HL-60 (cell line): ENCODE measurements around the gene EXOC4.

ENCODE experiments used
- DNase-seq, 2 experiments: peaks; one replicate each; pipeline ENCODE4 v3.0.0-alpha.2; 2010 to 2020; ENCODE audit warnings: low read depth in 1 of 2, low spot score in 1 of 2
- H3K27ac ChIP-seq: fragments of 250-450 bp; sonication (Bioruptor Pico); replicated peaks from 2 replicates; pipeline ENCODE4 v1.5.1; 2020; ENCODE audit warnings: mild to moderate bottlenecking, moderate library complexity
- H3K27me3 ChIP-seq: fragments of 250-450 bp; sonication (Bioruptor Pico); 2 replicates; pipeline ENCODE4 v1.5.1; 2021; ENCODE audit warnings: mild to moderate bottlenecking, moderate library complexity; ENCODE audit not compliant: insufficient read depth, poor library complexity, severe bottlenecking
- H3K4me3 ChIP-seq: replicated peaks from 2 replicates; pipeline ENCODE4 v1.5.1; 2011; ENCODE audit warnings: mild to moderate bottlenecking, control low read depth, low read length; ENCODE audit not compliant: insufficient read depth
- CTCF ChIP-seq: IDR thresholded peaks from one replicate; pipeline ENCODE4 v1.5.1; 2011; ENCODE audit warnings: low read length, control low read depth, inconsistent platforms; ENCODE audit not compliant: insufficient read depth
- GABPA ChIP-seq: IDR thresholded peaks from 2 replicates; pipeline ENCODE4 v1.6.1; 2012; ENCODE audit warnings: low read depth
- POLR2AphosphoS5 ChIP-seq: IDR thresholded peaks from 2 replicates; pipeline ENCODE4 v1.6.1; 2012; ENCODE audit warnings: low read depth
- REST ChIP-seq: IDR thresholded peaks from 2 replicates; pipeline ENCODE4 v1.6.1; 2012; ENCODE audit warnings: low read depth; ENCODE audit not compliant: insufficient replicate concordance
- SPI1 ChIP-seq: IDR thresholded peaks from 2 replicates; pipeline ENCODE4 v1.6.1; 2012; ENCODE audit warnings: low read depth, mild to moderate bottlenecking, borderline replicate concordance

Gene EXOC4

GRCh38 chr7:133542209-133542780, 289.4 kb downstream of the EXOC4 start:
- Histone ChIP-seq H3K4me3 (no peak overlapping the region), H3K27ac (no peak overlapping the region), H3K27me3 (no peaks in the 10 kb centered on the region)
- DNase-seq = no peak
- no peak for TF ChIP-seq CTCF
- TF ChIP-seq REST = no peak

- H3K27me3 ChIP-seq = no peaks in the 10 kb centered on the region
- H3K4me3 ChIP-seq = no peak overlapping the region
- DNase-seq = no peak
- TF ChIP-seq REST (no peak), SPI1 (no peak), GABPA (no peak), POLR2AphosphoS5 (no peak), CTCF (no peak)
- no peak overlapping the region for H3K27ac ChIP-seq
These were observed 290.8 kb downstream of the EXOC4 start for GRCh38 chr7:133543657-133544056.

- no peak overlapping the region for H3K27ac ChIP-seq
- H3K27me3 ChIP-seq = no peaks in the 10 kb centered on the region
- TF ChIP-seq CTCF = no peak
- no peak for TF ChIP-seq POLR2AphosphoS5
- no peak for TF ChIP-seq GABPA
- TF ChIP-seq REST = no peak
- no peak for TF ChIP-seq SPI1
- H3K4me3 ChIP-seq = no peak overlapping the region
- DNase-seq = no peak
These were observed 292.7 kb downstream of the EXOC4 start for GRCh38 chr7:133545618-133546017.
